ACHN (cell line): ENCODE data around the gene FBXW5.

Experiments
- DNase-seq: peaks from one replicate; pipeline ENCODE4 v3.0.0-alpha.2; 2015
- in situ Hi-C: cut with HindIII; loops from 2 replicates; pipeline ENCODE4 v1.10.0; 2017; ENCODE audit warnings: low sequenced_read_pairs, low pct_ligation_motif_present, low pct_unique_long_range_greater_than_20kb

The FBXW5 gene

DNA sequence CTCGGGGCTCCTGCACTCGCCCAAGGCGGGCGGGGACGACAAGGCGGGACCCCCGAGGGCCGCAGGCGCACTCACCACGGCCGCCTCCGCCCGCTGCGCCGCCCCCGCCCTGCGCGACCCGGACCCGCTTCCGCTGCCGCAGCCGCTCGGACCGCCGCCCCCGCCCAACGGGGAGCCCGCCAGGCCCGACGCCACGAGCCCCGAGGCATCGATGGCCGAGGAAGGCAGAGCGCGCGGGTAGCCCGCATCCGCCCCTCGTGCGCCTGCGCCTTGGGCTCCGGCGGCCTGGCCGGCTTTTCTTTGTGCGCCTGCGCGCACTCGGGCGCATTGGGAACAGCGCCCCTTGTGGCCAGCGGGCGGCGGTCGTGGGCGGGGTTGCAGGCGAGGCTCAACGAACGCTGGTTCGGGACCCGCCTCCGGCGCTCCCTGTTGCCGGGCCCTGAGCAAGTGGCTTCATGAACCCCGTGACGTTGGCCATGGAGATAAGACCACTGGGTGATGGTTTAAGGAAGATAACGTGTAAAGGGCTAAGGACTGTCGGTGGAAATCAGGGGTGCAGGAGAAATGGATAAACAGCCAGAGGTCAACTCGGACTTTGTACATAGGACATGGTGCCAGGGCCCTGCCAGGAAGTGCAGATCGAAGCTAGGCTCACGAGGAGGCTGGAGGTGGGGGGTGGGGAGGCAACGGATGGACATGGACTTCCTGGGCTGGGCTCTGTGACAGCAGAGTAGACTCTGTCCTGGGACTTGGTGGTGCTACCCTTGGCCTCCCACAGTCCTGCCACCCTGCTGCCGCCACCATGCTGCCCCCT, at the start of gene FBXW5, which contains the start of gene C8G:
Gene FBXW5 (minus strand): TSS at position 220 of the 814 bp plus-strand sequence. CDS start 655 bp downstream, outside the sequence.
Gene C8G (plus strand): TSS at position 725 of the 814 bp plus-strand sequence. CDS start 78 bp downstream, at position 803.
- peak; percentile 91 for DNase-seq
- in situ Hi-C loops, result no loop called here

GRCh38 chr9:136992819-136993369, 48.4 kb upstream of the FBXW5 start:
- in situ Hi-C loops, result no loop called here
- no peak for DNase-seq

GRCh38 chr9:136991993-136992818, 47.7 kb upstream of the FBXW5 start, which contains the start of gene PAXX:
Gene PAXX, plus strand, starts transcription at chr9:136992422. Its CDS starts 22 bp downstream, at chr9:136992444.
- in situ Hi-C loops, result no loop called here
- DNase-seq, result peak; percentile 85

DNA sequence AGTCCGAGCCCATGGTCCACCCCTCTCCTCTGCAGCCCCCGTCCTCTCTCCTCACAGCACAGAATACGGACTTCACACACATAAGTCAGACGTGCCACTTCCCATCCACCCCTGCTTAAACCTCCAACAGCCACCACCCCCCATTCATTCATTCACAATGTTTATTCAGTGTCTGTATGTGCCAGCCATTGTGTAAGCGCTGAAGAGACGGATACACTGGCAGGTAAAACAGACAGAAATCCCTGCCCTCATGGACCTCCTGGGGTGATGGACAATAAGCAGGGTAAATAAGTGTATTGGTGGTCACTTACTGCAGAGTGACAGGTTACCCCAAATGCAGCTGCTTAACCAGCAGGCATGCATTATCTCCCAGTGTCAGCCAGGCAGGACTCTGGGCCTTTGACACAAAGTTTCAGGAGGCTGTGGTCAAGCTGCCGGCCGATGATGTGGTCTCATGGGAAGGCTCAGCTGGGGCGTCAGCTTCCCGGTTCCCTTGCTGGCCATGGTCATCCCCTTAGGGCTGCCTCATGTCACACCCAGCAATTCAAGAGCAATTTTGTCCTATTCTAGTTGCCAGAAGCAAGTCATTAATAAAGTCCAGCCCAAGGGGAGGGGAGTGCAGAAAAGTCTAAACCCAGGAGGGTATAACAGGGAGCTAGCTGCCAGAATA, 45.8 kb upstream of the FBXW5 start:
- DNase-seq, result no peak
- in situ Hi-C loops, result no loop called here

- no peak for DNase-seq
- in situ Hi-C loops, result no loop called here
Measured at GRCh38 chr9:136988872-136989271, 44.3 kb upstream of the FBXW5 start.

DNA sequence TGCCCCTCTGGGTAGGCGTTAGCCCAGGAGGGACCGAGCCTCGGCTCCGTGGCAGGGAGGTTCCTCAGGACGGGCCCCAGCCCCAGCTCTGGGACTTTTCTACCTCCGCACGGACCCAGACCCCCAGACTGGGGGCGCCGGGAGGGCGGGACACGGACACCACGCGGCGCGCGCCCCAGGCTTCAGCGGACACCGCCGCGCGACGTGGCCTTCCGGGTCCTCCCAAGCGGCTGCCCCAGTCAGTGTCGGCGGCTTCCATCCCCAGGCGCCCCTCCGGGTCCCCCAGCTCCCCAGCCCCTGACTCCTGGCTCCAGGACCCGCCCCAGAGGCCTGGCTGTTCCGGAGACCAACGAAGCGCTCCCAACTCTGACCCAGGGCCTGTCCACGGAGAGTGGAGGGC, 41.3 kb upstream of the FBXW5 start:
- in situ Hi-C loops, result no loop called here
- DNase-seq, result no peak

GRCh38 chr9:136985027-136985602, 40.6 kb upstream of the FBXW5 start:
- in situ Hi-C loops, result no loop called here
- no peak for DNase-seq

- in situ Hi-C loops, result no loop called here
- no peak for DNase-seq
Measured at GRCh38 chr9:136984464-136985026, 40.0 kb upstream of the FBXW5 start.

DNA sequence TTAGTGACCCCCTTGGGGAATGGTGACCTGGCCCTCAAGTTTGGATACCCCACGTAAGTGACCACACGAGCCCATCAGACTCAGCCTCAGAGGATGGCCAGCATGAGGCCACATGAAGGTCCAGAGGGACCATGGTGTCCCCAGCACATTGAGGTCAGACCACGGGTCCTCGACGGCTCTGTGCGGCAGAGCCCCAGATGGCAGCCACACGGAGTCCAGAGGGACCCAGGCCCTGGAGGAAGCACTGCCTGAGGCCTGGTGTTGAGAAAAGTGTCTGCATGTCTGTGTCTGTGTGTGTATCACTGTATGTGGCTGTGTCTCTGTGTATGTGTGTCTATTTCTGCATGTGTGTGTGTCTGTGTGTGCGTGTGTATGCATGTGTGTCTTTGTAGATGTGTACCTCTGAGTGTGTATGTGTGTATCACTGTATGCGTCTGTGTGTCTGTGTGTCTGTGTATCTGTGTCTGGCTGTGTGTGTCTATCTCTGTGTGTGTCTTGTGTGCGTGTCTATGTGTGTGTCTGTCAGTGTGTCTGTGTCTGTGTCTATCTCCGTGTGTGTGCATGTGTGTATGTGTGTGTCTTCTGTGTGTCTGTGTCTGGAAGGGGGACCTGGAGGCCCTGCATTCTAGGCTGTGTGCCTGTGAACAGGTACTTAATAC, 39.2 kb upstream of the FBXW5 start:
- DNase-seq, result no peak
- in situ Hi-C loops, result no loop called here

GRCh38 chr9:136983167-136983566, 38.6 kb upstream of the FBXW5 start:
- no peak for DNase-seq
- in situ Hi-C loops, result no loop called here

DNA sequence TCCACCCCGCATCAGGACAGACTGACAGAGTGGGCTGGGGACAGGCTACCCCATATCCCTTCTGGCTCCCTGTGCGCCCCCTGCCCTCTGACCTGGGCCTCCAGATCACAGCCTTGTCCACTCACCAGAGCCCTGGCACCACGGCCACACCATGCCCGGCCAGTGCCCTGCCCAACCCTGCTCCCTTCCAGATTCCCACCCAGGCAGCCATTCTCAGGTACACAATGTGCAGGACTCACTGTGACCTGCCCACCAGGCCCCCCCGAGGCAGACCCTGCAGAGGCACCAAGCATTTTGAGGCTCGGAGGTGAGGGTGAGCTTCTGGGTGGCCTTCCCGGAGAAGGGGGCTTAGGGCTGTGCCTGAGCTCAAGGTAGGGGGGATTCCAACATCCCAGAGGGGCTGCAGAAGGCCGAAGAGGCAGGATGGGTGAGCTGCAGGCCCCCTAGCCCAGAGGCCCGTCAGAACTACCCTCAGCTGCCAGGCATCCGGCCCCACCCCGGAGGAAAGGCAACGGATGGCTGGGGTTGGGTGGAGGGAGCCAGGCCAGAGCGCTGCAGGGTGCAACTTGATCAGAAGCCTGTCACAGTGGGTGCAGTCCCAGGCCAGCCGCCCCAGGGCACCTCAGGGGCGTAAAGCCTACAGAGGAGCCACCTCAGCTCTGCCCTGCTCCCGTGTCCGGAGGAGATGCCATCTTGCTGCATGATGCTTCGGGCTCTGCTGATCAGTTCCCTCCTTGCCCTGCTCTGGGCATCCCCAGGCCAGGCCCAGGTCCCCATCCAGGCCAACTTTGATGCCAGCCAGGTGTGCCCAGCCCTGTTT, 37.9 kb upstream of the FBXW5 start, which contains the start of gene LCNL1:
Gene LCNL1 (plus strand): TSS at position 762 of the 820 bp plus-strand sequence. CDS start 594 bp downstream, outside the sequence.
- in situ Hi-C loops, result no loop called here
- no peak for DNase-seq

GRCh38 chr9:136981588-136982231, 37.2 kb upstream of the FBXW5 start:
- no peak for DNase-seq
- in situ Hi-C loops, result no loop called here

DNA sequence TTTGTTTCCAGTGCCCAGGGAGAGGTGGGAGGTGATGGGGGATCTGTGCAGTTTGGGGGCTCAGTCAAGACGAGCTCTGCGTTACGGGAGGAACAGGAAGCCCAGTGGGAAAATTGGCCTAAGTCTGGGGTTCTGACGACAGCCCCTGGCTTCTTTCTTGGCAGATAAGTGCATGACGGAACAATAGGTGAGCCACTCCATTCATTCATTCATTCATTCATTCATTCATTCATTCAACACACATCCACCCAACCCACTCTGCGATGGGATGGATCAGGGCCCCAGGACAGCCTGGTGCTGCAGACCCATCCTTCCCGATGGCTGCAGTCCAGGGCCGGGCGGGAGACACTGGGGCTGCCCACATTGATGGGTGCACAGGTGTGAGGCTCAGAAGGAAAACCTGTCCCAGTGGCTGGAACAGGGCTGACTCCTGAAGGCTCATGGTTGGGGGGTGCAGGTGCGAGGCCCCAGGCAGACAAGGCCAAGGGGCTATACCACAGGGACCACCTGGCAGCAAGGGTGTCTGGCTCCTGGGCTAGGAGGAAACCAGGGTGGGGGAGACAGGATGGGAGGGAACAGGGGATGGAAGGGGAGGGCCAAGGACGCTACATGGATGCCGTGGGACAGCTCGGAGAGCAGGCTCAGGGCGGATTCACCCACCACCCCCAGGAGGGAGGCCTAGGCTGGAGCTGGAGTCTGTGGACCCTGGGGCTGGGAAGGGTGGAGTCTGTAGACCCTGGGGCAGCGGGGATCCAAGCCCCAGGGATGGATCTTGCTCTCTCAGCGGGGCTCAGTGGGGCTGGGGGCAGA, 36.3 kb upstream of the FBXW5 start:
- in situ Hi-C loops, result no loop called here
- DNase-seq, result no peak

GRCh38 chr9:136979769-136980587, 35.4 kb upstream of the FBXW5 start:
- in situ Hi-C loops, result no loop called here
- DNase-seq, result no peak
